ENCODE results near the gene CDON. TPM values are rescaled to one million over a fixed set of nuclear protein-coding genes. Genes with fewer than 3 reads are reported as not detected.
"Not testable (repeated sequence)": the region's sequence is repeated elsewhere in the genome, so short reads cannot be mapped to it uniquely, and the experiment has no call there.

Gene CDON
- total and polyA plus RNA-seq, 2 of the 13 experiments (the other 11 are each of a cell fraction or from before 2014, with no cell fraction given): 9.6 to 12.8 TPM

- H3K79me2 ChIP-seq (ENCODE audit: insufficient read depth, low read length); ATAC-seq: not testable (repeated sequence)
Measured at GRCh38 chr11:125985956-125986355, 76.7 kb downstream of the CDON start.

GRCh38 chr11:125982348-125982730 is 80.3 kb downstream of the CDON start:
- FAIRE-seq (no peak), ATAC-seq (no peak), DNase-seq (ENCODE audit: low spot score) (no peak)
- Histone ChIP-seq H3K79me2 (ENCODE audit: insufficient read depth, low read length) (no peaks in the 10 kb centered on the region), H3K4me2 (ENCODE audit: low read depth, low read length) (no peak overlapping the region), H3K9me3 (ENCODE audit: low read length) (no peaks in the 10 kb centered on the region), H3K9ac (ENCODE audit: insufficient read depth, low read depth, low read length) (no peak overlapping the region), H3K27me3 (ENCODE audit: control insufficient read depth in 1 of 2, insufficient read depth in 2 of 2, low read length in 2 of 2) (no peaks in the 10 kb centered on the region), H3K36me3 (replicated peaks in 1 of 2; ENCODE audit: control insufficient read depth in 1 of 2, insufficient read depth in 2 of 2, low read length in 2 of 2) (peaks cover 0 to 12% of the 10 kb centered on the region in 2 experiments; a peak in 3 of 5 replicates), H3K4me1 (ENCODE audit: insufficient read depth, low read length) (peaks cover 60% of the 10 kb centered on the region), H3K27ac (ENCODE audit: extremely low read length, insufficient read depth, low read length) (no peak overlapping the region), H4K20me1 (ENCODE audit: insufficient read depth, low read length) (no peaks in the 10 kb centered on the region), H2AFZ (ENCODE audit: low read length) (no peak overlapping the region), H3K4me3 (replicated peaks in 1 of 3; ENCODE audit: insufficient read depth in 1 of 3, low read depth in 2 of 3, low read length in 3 of 3) (no peak overlapping the region)
- ChIA-PET POLR2A (no interaction called here), CTCF (ENCODE audit: low intra/inter-chr PET ratio, low total read pairs) (no interaction called here)
- in situ Hi-C loops (cut with HindIII; ENCODE audit: extremely low pct_ligation_motif_present, low pct_unique_long_range_greater_than_20kb) (no loop called here), intact Hi-C loops (cut with micrococcal nuclease; ENCODE audit: unreplicated experiment) (loop anchor here (5.0 kb wide), 1 partner anchor 80 kb away; the partner anchor contains the start of gene CDON)
- no TSS peak for BruUV-seq (replicated peaks)
- TF ChIP-seq RCOR2 (CRISPR knock-in tag; IDR thresholded peaks at IDR 0.05) (no peak), YEATS4 (CRISPR knock-in tag; IDR thresholded peaks at IDR 0.05; ENCODE audit: borderline replicate concordance) (no peak), JUND (CRISPR knock-in tag; IDR thresholded peaks at IDR 0.05) (no peak), HOXA9 (CRISPR knock-in tag; IDR thresholded peaks at IDR 0.05; ENCODE audit: borderline replicate concordance) (no peak), JDP2 (CRISPR knock-in tag; IDR thresholded peaks at IDR 0.05; ENCODE audit: borderline replicate concordance) (no peak), SETDB1 (CRISPR knock-in tag; IDR thresholded peaks at IDR 0.05; ENCODE audit: borderline replicate concordance) (no peak), BCLAF1 (IDR thresholded peaks at IDR 0.05) (no peak), SPEN (CRISPR knock-in tag; IDR thresholded peaks at IDR 0.05; ENCODE audit: low read depth) (no peak), NFKBIZ (CRISPR knock-in tag; IDR thresholded peaks at IDR 0.05) (no peak), ZNF354B (CRISPR knock-in tag; IDR thresholded peaks at IDR 0.05) (no peak), ZNF670 (CRISPR knock-in tag; IDR thresholded peaks at IDR 0.05; ENCODE audit: borderline replicate concordance) (no peak), ZNF616 (CRISPR knock-in tag; IDR thresholded peaks at IDR 0.05; ENCODE audit: low read depth) (no peak), SKIL (CRISPR knock-in tag; IDR thresholded peaks at IDR 0.05; ENCODE audit: borderline replicate concordance) (no peak), GTF2F1 (IDR thresholded peaks at IDR 0.05; ENCODE audit: low read length) (no peak)
- 99% methylated on average over 3 of the region's 3 CpGs for WGBS (ENCODE audit: low lambda C conversion rate)

More at GRCh38 chr11:125985956-125986355, 76.7 kb downstream of the CDON start:
- CTCF ChIA-PET (ENCODE audit: low intra/inter-chr PET ratio, low total read pairs); H3K4me3 ChIP-seq (replicated peaks in 1 of 3; ENCODE audit: insufficient read depth in 1 of 3, low read depth in 2 of 3, low read length in 3 of 3); BruUV-seq (replicated peaks); H4K20me1 ChIP-seq (ENCODE audit: insufficient read depth, low read length); H3K27ac ChIP-seq (ENCODE audit: extremely low read length, insufficient read depth, low read length); DNase-seq (ENCODE audit: low spot score); H3K4me2 ChIP-seq (ENCODE audit: low read depth, low read length); intact Hi-C loops (cut with micrococcal nuclease; ENCODE audit: unreplicated experiment); POLR2A ChIA-PET; H3K9me3 ChIP-seq (ENCODE audit: low read length); in situ Hi-C loops (cut with HindIII; ENCODE audit: extremely low pct_ligation_motif_present, low pct_unique_long_range_greater_than_20kb); H2AFZ ChIP-seq (ENCODE audit: low read length); H3K27me3 ChIP-seq (ENCODE audit: control insufficient read depth in 1 of 2, insufficient read depth in 2 of 2, low read length in 2 of 2); FAIRE-seq; H3K9ac ChIP-seq (ENCODE audit: insufficient read depth, low read depth, low read length): not testable (repeated sequence)
- WGBS (ENCODE audit: low lambda C conversion rate): 97% methylated on average over 6 of the region's 6 CpGs
- H3K36me3 ChIP-seq (replicated peaks in 1 of 2; ENCODE audit: control insufficient read depth in 1 of 2, insufficient read depth in 2 of 2, low read length in 2 of 2): peaks cover 0 to 12% of the 10 kb centered on the region in 2 experiments; a peak in 4 of 5 replicates
- H3K4me1 ChIP-seq (ENCODE audit: insufficient read depth, low read length): peaks cover 54% of the 10 kb centered on the region

Measured in HepG2 (cell line).